SH-SY5Y (cell line): ENCODE data around the gene AIFM1.

Experiments used
- GATA2 ChIP-seq: IDR thresholded peaks from 2 replicates; pipeline ENCODE4 v1.6.1; 2011; ENCODE audit warnings: mild to moderate bottlenecking, low read depth, low read length
- GATA3 ChIP-seq: IDR thresholded peaks from 2 replicates; pipeline ENCODE4 v1.6.1; 2011; ENCODE audit warnings: low read depth, mild to moderate bottlenecking, low read length, moderate library complexity

GRCh38 chrX:130105244-130105643, 60.4 kb downstream of the AIFM1 start:
- no peak for TF ChIP-seq GATA2
- TF ChIP-seq GATA3, result no peak
